Skeletal muscle tissue (tissue), 4 donors: Measurements from ENCODE around the gene NCLN. TPM values are rescaled to one million over a fixed set of nuclear protein-coding genes. Genes with fewer than 3 reads are reported as not detected.

Experiments used
- H3K27ac ChIP-seq: one replicate; pipeline ENCODE4 v1.7.0; 2013; ENCODE audit warnings: mild to moderate bottlenecking, low read depth, low read length, inconsistent platforms
- H3K27me3 ChIP-seq, 3 donors: one replicate each; pipeline ENCODE4 v1.7.0; 2013; ENCODE audit warnings: low read length in 3 of 3; ENCODE audit not compliant: control insufficient read depth in 3 of 3, insufficient read depth in 3 of 3
- H3K36me3 ChIP-seq, 3 donors: one replicate each; pipeline ENCODE4 v1.7.0; 2013; ENCODE audit warnings: low read length in 3 of 3; ENCODE audit not compliant: control insufficient read depth in 3 of 3, insufficient read depth in 3 of 3
- H3K4me1 ChIP-seq, 3 donors: one replicate each; pipeline ENCODE4 v1.7.0; 2013; ENCODE audit warnings: low read length in 3 of 3, mild to moderate bottlenecking in 3 of 3; ENCODE audit not compliant: control insufficient read depth in 3 of 3, insufficient read depth in 3 of 3
- H3K4me3 ChIP-seq, 3 donors: one replicate each; pipeline ENCODE4 v1.7.0; 2013; ENCODE audit warnings: low read length in 3 of 3
- H3K9ac ChIP-seq, 3 donors: one replicate each; pipeline ENCODE4 v1.7.0; 2013; ENCODE audit warnings: low read length in 3 of 3, mild to moderate bottlenecking in 3 of 3, moderate library complexity in 2 of 3, low read depth in 1 of 3
- H3K9me3 ChIP-seq, 3 donors: one replicate each; pipeline ENCODE4 v1.7.0; 2013; ENCODE audit warnings: low read length in 3 of 3; ENCODE audit not compliant: control insufficient read depth in 3 of 3
- total RNA-seq: library from RNA; depleted of rRNA; stranded (reverse); fragments of >200 nt; gene quantifications from one replicate; pipeline ENCODE4 v1.2.3, GENCODE V29; 2014
- donor health status: Osteomylitis.

The NCLN gene
- total RNA-seq, 1 donor from 2014 or later: 8.9 TPM

- Histone ChIP-seq H3K9me3 (no peaks in the 10 kb centered on the region), H3K27me3 (peaks cover 8 to 33% (median 12%) of the 10 kb centered on the region in 3 donors), H3K4me3 (no peak overlapping the region), H3K36me3 (no peaks in the 10 kb centered on the region), H3K4me1 (peaks cover 4 to 11% (median 4%) of the 10 kb centered on the region in 3 donors), H3K9ac (no peak overlapping the region), H3K27ac (no peak overlapping the region)
Observed at GRCh38 chr19:3145909-3146676, 39.6 kb upstream of the NCLN start.

DNA sequence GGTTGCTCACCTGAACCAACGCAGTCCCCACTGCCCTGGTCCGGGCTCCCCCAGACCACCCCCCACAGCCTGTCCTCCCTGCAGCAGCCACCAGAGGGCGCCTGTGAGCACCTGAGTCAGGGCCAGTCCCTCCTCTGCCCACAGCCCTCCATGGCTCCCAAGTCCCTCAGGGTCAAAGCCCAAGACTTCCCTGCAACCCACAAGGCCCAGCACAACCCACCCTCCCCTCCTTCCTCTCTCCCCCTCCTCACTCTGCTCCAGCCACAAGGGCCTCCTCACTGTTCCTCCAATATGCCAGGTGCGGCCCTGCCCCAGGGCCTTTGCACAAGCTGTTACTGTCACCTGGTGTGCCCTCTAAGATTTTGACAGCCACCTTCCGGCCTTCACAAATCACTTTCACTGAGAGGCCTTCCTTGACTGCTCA is 39.0 kb upstream of the NCLN start:
- Histone ChIP-seq H3K36me3 (no peaks in the 10 kb centered on the region), H3K27ac (no peak overlapping the region), H3K27me3 (peaks cover 12 to 37% (median 13%) of the 10 kb centered on the region in 3 donors), H3K4me3 (no peak overlapping the region), H3K4me1 (peaks cover 1 to 9% (median 2%) of the 10 kb centered on the region in 3 donors), H3K9me3 (no peaks in the 10 kb centered on the region), H3K9ac (no peak overlapping the region)

- H3K9ac ChIP-seq: no peak overlapping the region
- no peaks in the 10 kb centered on the region for H3K9me3 ChIP-seq
- no peak overlapping the region for H3K27ac ChIP-seq
- H3K36me3 ChIP-seq: no peaks in the 10 kb centered on the region
- H3K4me3 ChIP-seq: no peak overlapping the region
- H3K4me1 ChIP-seq: no peaks in the 10 kb centered on the region
- H3K27me3 ChIP-seq: peaks cover 12 to 38% (median 13%) of the 10 kb centered on the region in 3 donors
Observed at GRCh38 chr19:3148503-3148902, 37.2 kb upstream of the NCLN start.

DNA sequence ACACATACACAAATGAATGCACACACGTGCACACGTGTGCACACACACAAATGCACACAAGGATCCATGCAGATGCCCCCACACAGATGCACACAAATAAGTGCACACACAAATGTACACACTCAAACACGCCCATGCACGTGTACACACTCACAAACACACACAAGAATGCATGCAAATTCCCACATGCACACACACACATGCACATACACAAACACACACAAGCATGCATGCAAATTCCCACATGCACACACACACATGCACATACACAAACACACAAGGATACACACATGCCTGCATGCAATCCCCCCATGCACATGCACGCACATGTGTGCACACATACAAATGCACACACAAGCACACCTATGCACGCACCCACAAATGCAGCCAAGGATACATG is 36.6 kb upstream of the NCLN start:
- Histone ChIP-seq H3K9me3 (no peaks in the 10 kb centered on the region), H3K4me3 (no peak overlapping the region), H3K36me3 (no peaks in the 10 kb centered on the region), H3K27ac (no peak overlapping the region), H3K9ac (no peak overlapping the region), H3K27me3 (peaks cover 12 to 38% (median 13%) of the 10 kb centered on the region in 3 donors), H3K4me1 (no peaks in the 10 kb centered on the region)

DNA sequence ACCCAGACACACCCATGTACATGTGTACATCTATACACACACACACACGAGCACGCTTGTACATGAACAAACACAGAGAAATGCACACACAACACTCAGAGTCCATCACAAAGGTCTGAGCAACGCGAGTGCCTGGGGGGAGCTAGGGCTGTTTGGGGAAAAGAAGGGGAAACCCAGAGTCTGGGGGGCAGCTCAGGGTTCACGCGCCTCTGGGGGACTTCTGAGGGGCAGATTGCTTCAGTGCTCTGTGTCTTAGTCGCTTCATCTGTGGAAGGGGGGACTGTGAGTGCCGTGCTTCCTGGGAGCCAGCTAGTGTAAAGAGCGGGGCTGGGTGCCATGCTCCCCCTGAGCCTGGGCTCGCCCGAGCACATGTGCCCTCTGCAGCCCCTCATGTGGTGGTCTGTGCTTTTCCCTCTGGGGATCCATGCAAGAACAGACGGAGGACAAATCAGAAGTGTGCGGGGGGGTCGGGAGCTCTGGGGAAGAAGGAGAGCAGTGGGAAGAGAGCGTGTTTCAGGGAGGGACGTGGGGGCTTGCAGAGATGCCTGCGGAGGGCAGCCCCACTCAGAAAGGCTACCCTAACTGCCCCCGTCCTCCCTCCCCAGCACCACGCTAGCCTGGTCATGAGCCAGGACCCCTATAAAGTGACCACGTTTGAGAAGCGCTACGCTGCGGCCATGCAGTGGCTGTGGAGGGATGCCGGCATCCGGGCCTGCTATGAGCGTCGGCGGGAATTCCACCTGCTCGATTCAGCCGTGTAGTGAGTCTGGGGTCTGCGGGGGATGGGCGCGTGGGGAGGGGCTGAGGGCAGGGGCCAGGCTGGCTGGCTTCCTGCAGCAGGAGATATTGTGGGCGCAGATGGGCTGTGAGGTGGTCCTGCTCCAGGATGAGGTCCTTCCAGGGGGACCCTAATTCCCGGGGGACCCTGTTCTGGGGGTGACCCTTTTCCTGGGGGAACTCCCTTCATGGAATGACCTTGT is 35.9 kb upstream of the NCLN start:
- H3K36me3 ChIP-seq: no peaks in the 10 kb centered on the region
- no peak overlapping the region for H3K4me3 ChIP-seq
- no peak overlapping the region for H3K9ac ChIP-seq
- peaks cover 12 to 38% (median 13%) of the 10 kb centered on the region in 3 donors for H3K27me3 ChIP-seq
- peaks cover 0 to 2% (median 2%) of the 10 kb centered on the region in 3 donors for H3K4me1 ChIP-seq
- no peaks in the 10 kb centered on the region for H3K9me3 ChIP-seq
- no peak overlapping the region for H3K27ac ChIP-seq

DNA sequence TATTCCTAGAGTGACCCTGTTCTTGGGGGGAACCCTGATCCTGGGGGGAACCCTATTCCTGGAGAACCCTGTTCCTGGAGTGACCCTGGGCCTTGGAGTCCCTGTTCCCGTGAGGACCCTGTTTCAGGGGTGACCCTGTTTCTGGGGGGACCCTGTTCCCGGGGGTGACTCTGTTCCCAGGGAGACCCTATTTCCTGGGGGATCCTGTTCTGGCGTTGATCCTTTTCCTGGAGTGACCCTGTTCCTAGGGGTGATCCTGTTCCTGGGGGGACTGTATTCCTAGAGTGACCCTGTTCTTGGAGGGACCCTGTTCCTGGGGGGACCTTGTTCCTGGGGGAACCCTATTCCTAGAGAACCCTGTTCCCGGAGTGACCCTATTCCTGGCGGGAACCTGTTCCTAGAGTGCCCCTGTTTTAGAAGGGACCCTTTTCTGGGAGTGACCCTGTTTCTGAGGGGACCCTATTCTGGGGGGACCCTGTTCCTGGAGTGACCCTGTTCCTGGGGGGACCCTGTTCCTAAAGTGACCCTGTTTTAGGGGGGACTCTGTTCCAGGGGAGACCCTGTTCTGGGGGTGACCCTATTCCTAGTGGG is 34.9 kb upstream of the NCLN start:
- Histone ChIP-seq H3K36me3 (peaks cover 0 to under 1% (median 0%) of the 10 kb centered on the region in 3 donors), H3K9ac (no peak overlapping the region), H3K4me3 (no peak overlapping the region), H3K4me1 (peaks cover 0 to 10% (median 8%) of the 10 kb centered on the region in 3 donors), H3K27ac (no peak overlapping the region), H3K9me3 (no peaks in the 10 kb centered on the region), H3K27me3 (peaks cover 13 to 35% (median 14%) of the 10 kb centered on the region in 3 donors)

- Histone ChIP-seq H3K36me3 (peaks cover 0 to 5% (median 0%) of the 10 kb centered on the region in 3 donors), H3K27ac (no peak overlapping the region), H3K9ac (no peak overlapping the region)
Observed at GRCh38 chr19:3151563-3152418, 33.9 kb upstream of the NCLN start.

DNA sequence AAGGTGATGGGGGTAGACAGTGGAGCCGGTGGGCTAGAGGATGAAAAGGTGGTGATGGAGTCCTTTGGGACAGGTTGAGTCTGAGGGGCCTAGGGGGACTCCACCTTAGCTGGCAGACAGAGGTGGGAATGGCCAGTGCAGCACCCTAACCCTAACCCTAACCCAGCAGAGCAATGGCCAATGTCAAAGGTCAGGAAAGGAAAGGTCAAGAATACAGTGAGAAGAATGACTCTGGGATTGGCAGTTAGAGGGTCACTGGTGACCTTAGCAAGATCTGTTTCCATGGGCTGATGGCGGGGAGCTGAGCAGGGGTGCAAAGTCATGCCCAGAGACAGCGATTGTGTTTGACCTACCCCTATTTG is 33.3 kb upstream of the NCLN start:
- Histone ChIP-seq H3K36me3 (peaks cover 0 to 5% (median 0%) of the 10 kb centered on the region in 3 donors), H3K9me3 (no peaks in the 10 kb centered on the region), H3K27me3 (peaks cover 13 to 31% (median 15%) of the 10 kb centered on the region in 3 donors), H3K27ac (no peak overlapping the region), H3K9ac (no peak overlapping the region), H3K4me1 (peaks cover 0 to 11% (median 8%) of the 10 kb centered on the region in 3 donors), H3K4me3 (no peak overlapping the region)

More at GRCh38 chr19:3151563-3152418, 33.9 kb upstream of the NCLN start:
- H3K4me3 ChIP-seq: no peak overlapping the region
- peaks cover 13 to 31% (median 15%) of the 10 kb centered on the region in 3 donors for H3K27me3 ChIP-seq
- no peaks in the 10 kb centered on the region for H3K9me3 ChIP-seq
- peaks cover 0 to 11% (median 8%) of the 10 kb centered on the region in 3 donors for H3K4me1 ChIP-seq
